Neural progenitor cell (in vitro differentiated cells): Measurements from ENCODE around the gene CCDC201. TPM values are rescaled to one million over a fixed set of nuclear protein-coding genes. Genes with fewer than 3 reads are reported as not detected.
A peak's percentile ranks its signal among the peaks of the same experiment; 100 is the strongest.

Source experiments
- DNase-seq: peaks from one replicate; pipeline ENCODE4 v3.0.0-alpha.2; 2016; ENCODE audit warnings: low spot score
- H2AFZ ChIP-seq: fragments of 200-600 bp; sonication (generic); replicated peaks from 2 replicates; pipeline ENCODE4 v1.6.1; 2016; ENCODE audit warnings: antibody characterized with exemption
- H3F3A ChIP-seq: fragments of 200-600 bp; sonication (generic); 2 replicates; pipeline ENCODE4 v1.6.1; 2016; ENCODE audit warnings: antibody characterized with exemption, low read depth
- H3K27ac ChIP-seq: fragments of 200-600 bp; sonication (generic); 2 replicates; pipeline ENCODE4 v1.5.1; 2016; ENCODE audit warnings: mild to moderate bottlenecking
- H3K27me3 ChIP-seq: fragments of 200-600 bp; sonication (generic); 2 replicates; pipeline ENCODE4 v1.6.1; 2016; ENCODE audit warnings: mild to moderate bottlenecking, moderate library complexity
- H3K36me3 ChIP-seq: fragments of 200-600 bp; sonication (generic); 2 replicates; pipeline ENCODE4 v1.5.1; 2016
- H3K4me1 ChIP-seq: fragments of 200-600 bp; sonication (generic); 2 replicates; pipeline ENCODE4 v1.6.1; 2016; ENCODE audit warnings: mixed run types
- H3K4me2 ChIP-seq: fragments of 200-600 bp; sonication (generic); 2 replicates; pipeline ENCODE4 v1.6.1; 2016
- H3K4me3 ChIP-seq: fragments of 200-600 bp; sonication (generic); 2 replicates; pipeline ENCODE4 v1.5.1; 2016
- H3K79me2 ChIP-seq: fragments of 200-600 bp; sonication (generic); 2 replicates; pipeline ENCODE4 v1.6.1; 2016; ENCODE audit warnings: low read depth
- H3K9ac ChIP-seq: fragments of 200-600 bp; sonication (generic); 2 replicates; pipeline ENCODE4 v1.6.1; 2016
- H3K9me3 ChIP-seq: fragments of 200-600 bp; sonication (generic); 2 replicates; pipeline ENCODE4 v1.5.1; 2016; ENCODE audit warnings: low read depth
- H4K20me1 ChIP-seq: fragments of 200-600 bp; sonication (generic); 2 replicates; pipeline ENCODE4 v1.6.1; 2016; ENCODE audit warnings: low read depth
- H3K27ac Mint-ChIP-seq: 3 replicates; pipeline ENCODE4 v1.8.0; 2021; ENCODE audit warnings: mixed read lengths
- H3K27me3 Mint-ChIP-seq: 2 replicates; pipeline ENCODE4 v1.8.0; 2022; ENCODE audit warnings: low read depth, mild to moderate bottlenecking, inconsistent platforms, moderate library complexity, mixed read lengths; ENCODE audit not compliant: insufficient read depth
- H3K36me3 Mint-ChIP-seq: 3 replicates; pipeline ENCODE4 v1.8.0; 2021; ENCODE audit warnings: mixed read lengths
- H3K4me1 Mint-ChIP-seq: 3 replicates; pipeline ENCODE4 v1.8.0; 2021; ENCODE audit warnings: mixed read lengths
- H3K4me3 Mint-ChIP-seq: 3 replicates; pipeline ENCODE4 v1.8.0; 2021; ENCODE audit warnings: mild to moderate bottlenecking, moderate library complexity, mixed read lengths
- H3K9me3 Mint-ChIP-seq: 3 replicates; pipeline ENCODE4 v1.8.0; 2020; ENCODE audit warnings: mixed read lengths
- CTCF ChIP-seq: fragments of 200-600 bp; sonication (generic); IDR thresholded peaks from 2 replicates; pipeline ENCODE4 v1.5.1; 2017; ENCODE audit warnings: antibody characterized with exemption, mild to moderate bottlenecking
- EZH2 ChIP-seq: fragments of 200-600 bp; sonication (generic); IDR thresholded peaks from 2 replicates; pipeline ENCODE4 v1.6.1; 2017; ENCODE audit warnings: antibody characterized with exemption, mild to moderate bottlenecking, moderate library complexity
- EZH2phosphoT487 ChIP-seq: fragments of 200-600 bp; sonication (generic); IDR thresholded peaks from 2 replicates; pipeline ENCODE4 v1.6.1; 2017; ENCODE audit warnings: antibody characterized with exemption
- total RNA-seq: library from RNA; depleted of rRNA; stranded (reverse); fragments of >200 nt; gene quantifications from 2 replicates; pipeline ENCODE4 v1.2.3, GENCODE V29; 2015; ENCODE audit warnings: low replicate concordance

CCDC201 gene
- total RNA-seq, 1 donor from 2014 or later: not detected

GRCh38 chr7:45888993-45889366, 16.1 kb upstream of the CCDC201 start:
- Histone ChIP-seq H3K27me3 (peaks cover 54% of the 10 kb centered on the region), H3K4me3 (peak overlapping the region; percentile 50), H3K36me3 (no peaks in the 10 kb centered on the region), H4K20me1 (no peaks in the 10 kb centered on the region), H2AFZ (peak overlapping the region; percentile 78), H3F3A (no peaks in the 10 kb centered on the region), H3K27ac (no peak overlapping the region), H3K79me2 (no peaks in the 10 kb centered on the region), H3K9ac (no peak overlapping the region), H3K9me3 (no peaks in the 10 kb centered on the region), H3K4me2 (peak overlapping the region; percentile 87), H3K4me1 (peaks cover 3% of the 10 kb centered on the region)
- Mint-ChIP-seq H3K9me3 (no peaks in the 10 kb centered on the region), H3K4me3 (peak overlapping the region; percentile 59), H3K27me3 (peaks cover 32% of the 10 kb centered on the region), H3K4me1 (peaks cover 9% of the 10 kb centered on the region), H3K36me3 (no peaks in the 10 kb centered on the region), H3K27ac (no peak overlapping the region)
- DNase-seq: no peak
- TF ChIP-seq EZH2 (peak; percentile 19), EZH2phosphoT487 (peak; percentile 10), CTCF (no peak)

GRCh38 chr7:45888185-45888992, 15.5 kb upstream of the CCDC201 start, which contains the start of gene IGFBP1:
Gene IGFBP1, plus strand, starts transcription at chr7:45888488. Its CDS starts 165 bp downstream, at chr7:45888653.
- Mint-ChIP-seq H3K36me3 (no peaks in the 10 kb centered on the region), H3K4me3 (peak within 1 kb of the TSS; percentile 84), H3K4me1 (peaks cover 9% of the 10 kb centered on the region), H3K27me3 (peaks cover 30% of the 10 kb centered on the region), H3K27ac (no peak within 1 kb of the TSS), H3K9me3 (no peaks in the 10 kb centered on the region)
- H3K79me2 ChIP-seq: no peaks in the 10 kb centered on the region
- H3F3A ChIP-seq: no peaks in the 10 kb centered on the region
- H3K27me3 ChIP-seq: peaks cover 54% of the 10 kb centered on the region
- H4K20me1 ChIP-seq: no peaks in the 10 kb centered on the region
- peak within 1 kb of the TSS; percentile 78 for H2AFZ ChIP-seq
- H3K36me3 ChIP-seq: no peaks in the 10 kb centered on the region
- H3K4me1 ChIP-seq: peaks cover 3% of the 10 kb centered on the region
- H3K27ac ChIP-seq: no peak within 1 kb of the TSS
- peak; percentile 52 for DNase-seq
- peak within 1 kb of the TSS; percentile 50 for H3K4me3 ChIP-seq
- no peaks in the 10 kb centered on the region for H3K9me3 ChIP-seq
- peak; percentile 67 for TF ChIP-seq EZH2
- no peak for TF ChIP-seq CTCF
- TF ChIP-seq EZH2phosphoT487: peak; percentile 50
- H3K9ac ChIP-seq: no peak within 1 kb of the TSS
- peak within 1 kb of the TSS; percentile 87 for H3K4me2 ChIP-seq

GRCh38 chr7:45886931-45887667, 14.2 kb upstream of the CCDC201 start:
- no peaks in the 10 kb centered on the region for H3K9me3 ChIP-seq
- no peaks in the 10 kb centered on the region for H3F3A ChIP-seq
- TF ChIP-seq CTCF: no peak
- no peak for TF ChIP-seq EZH2
- no peak for TF ChIP-seq EZH2phosphoT487
- no peaks in the 10 kb centered on the region for H3K9me3 Mint-ChIP-seq
- DNase-seq: no peak
- H3K27ac ChIP-seq: no peak overlapping the region
- peaks cover 54% of the 10 kb centered on the region for H3K27me3 ChIP-seq
- H3K79me2 ChIP-seq: no peaks in the 10 kb centered on the region
- no peaks in the 10 kb centered on the region for H3K36me3 Mint-ChIP-seq
- H3K27me3 Mint-ChIP-seq: peaks cover 29% of the 10 kb centered on the region
- H3K27ac Mint-ChIP-seq: no peak overlapping the region
- H3K4me3 ChIP-seq: no peak overlapping the region
- H4K20me1 ChIP-seq: no peaks in the 10 kb centered on the region
- no peaks in the 10 kb centered on the region for H3K36me3 ChIP-seq
- peaks cover 3% of the 10 kb centered on the region for H3K4me1 ChIP-seq
- no peak overlapping the region for H3K4me2 ChIP-seq
- peaks cover 9% of the 10 kb centered on the region for H3K4me1 Mint-ChIP-seq
- no peak overlapping the region for H2AFZ ChIP-seq
- H3K9ac ChIP-seq: no peak overlapping the region
- no peak overlapping the region for H3K4me3 Mint-ChIP-seq
